Measurements from ENCODE around the gene ANAPC10. TPM values are rescaled to one million over a fixed set of nuclear protein-coding genes. Genes with fewer than 3 reads are reported as not detected.

ANAPC10 gene
- total and polyA plus RNA-seq, 2 of the 4 experiments (the other 2 are of a cell fraction), result 17.1 to 22.4 TPM

- H3K4ac ChIP-seq (ENCODE audit: low read depth, low read length), result no peak overlapping the region
- no peak overlapping the region for H4K91ac ChIP-seq (ENCODE audit: insufficient read depth, low read depth, low read length)
- WGBS, 2 experiments (ENCODE audit: extremely low coverage in 2 of 2, insufficient read length in 1 of 2), result no CpG with 5 or more reads among the region's 1 CpG
- no peak overlapping the region for H2AK9ac ChIP-seq (replicated peaks; ENCODE audit: low read depth, low read length, poor library complexity)
- H3K79me1 ChIP-seq (ENCODE audit: low read depth in 1 of 2, low read length in 2 of 2), result no peaks in the 10 kb centered on the region
- no peak overlapping the region for H4K5ac ChIP-seq (ENCODE audit: low read depth, low read length)
- H3K23ac ChIP-seq (ENCODE audit: low read depth, low read length), result no peak overlapping the region
- CTCF ChIA-PET, result no interaction called here
- H3K36me3 ChIP-seq (ENCODE audit: control insufficient read depth, insufficient read depth, low read length), result no peaks in the 10 kb centered on the region
- DNase-seq (no peak), ATAC-seq (ENCODE audit: low read depth) (no peak)
- H2BK120ac ChIP-seq (ENCODE audit: low read depth, low read length), result no peak overlapping the region
- no peaks in the 10 kb centered on the region for H3K9me1 ChIP-seq (ENCODE audit: insufficient read depth, low read length)
- H3K14ac ChIP-seq (replicated peaks; ENCODE audit: low read depth, low read length), result no peak overlapping the region
- no peaks in the 10 kb centered on the region for H3K27me3 ChIP-seq (ENCODE audit: control insufficient read depth, insufficient read depth, low read length)
- no peak overlapping the region for H3K9ac ChIP-seq (ENCODE audit: low read depth, low read length)
- intact Hi-C loops (cut with micrococcal nuclease) (no loop called here), in situ Hi-C loops (cut with MboI; ENCODE audit: low sequenced_read_pairs) (no loop called here), dilution Hi-C loops (cut with HindIII; ENCODE audit: low sequenced_read_pairs, unreplicated experiment) (no loop called here)
- H2BK15ac ChIP-seq (ENCODE audit: low read depth, low read length), result no peak overlapping the region
- POLR2A ChIA-PET (ENCODE audit: unreplicated experiment), result no interaction called here
- no peaks in the 10 kb centered on the region for H4K20me1 ChIP-seq (ENCODE audit: insufficient read depth, low read length)
- H3K4me1 ChIP-seq (ENCODE audit: control insufficient read depth, insufficient read depth, low read length), result no peaks in the 10 kb centered on the region
- TF ChIP-seq BHLHE40 (IDR thresholded peaks at IDR 0.05; ENCODE audit: low read depth, low read length) (no peak), MAZ (IDR thresholded peaks at IDR 0.05; ENCODE audit: borderline replicate concordance, low read depth, low read length) (no peak)
- no peak overlapping the region for H3K27ac ChIP-seq (ENCODE audit: insufficient read depth, low read length)
- H3K18ac ChIP-seq (ENCODE audit: low read depth, low read length), result no peak overlapping the region
- BruUV-seq (replicated peaks), result no TSS peak
- no peak overlapping the region for H3K4me3 ChIP-seq (ENCODE audit: insufficient read depth, low read depth, low read length)
- H3K9me3 ChIP-seq (ENCODE audit: control insufficient read depth, insufficient read depth, low read length), result no peaks in the 10 kb centered on the region
- no peak overlapping the region for H4K8ac ChIP-seq (ENCODE audit: low read depth in 2 of 2, low read length in 2 of 2)
- H3K56ac ChIP-seq (ENCODE audit: extremely low read depth, insufficient read depth, low read length), result no peak overlapping the region
- H2BK20ac ChIP-seq (ENCODE audit: low read depth, low read length), result no peak overlapping the region
- no peak overlapping the region for H2AK5ac ChIP-seq (ENCODE audit: low read depth, low read length)
- no peak overlapping the region for H2BK5ac ChIP-seq (ENCODE audit: low read depth, low read length, poor library complexity, severe bottlenecking)
- no peak overlapping the region for H3K4me2 ChIP-seq (ENCODE audit: low read depth, low read length)
- no peak overlapping the region for H2AFZ ChIP-seq (replicated peaks; ENCODE audit: low read length, poor library complexity)
Observed at GRCh38 chr4:144954230-144954629, 143.8 kb downstream of the ANAPC10 start.

All from IMR-90 (cell line).